G401 (cell line): ENCODE results near the gene ZNF584. TPM values are rescaled to one million over a fixed set of nuclear protein-coding genes. Genes with fewer than 3 reads are reported as not detected.
"Not testable (repeated sequence)": the region's sequence is repeated elsewhere in the genome, so short reads cannot be mapped to it uniquely, and the experiment has no call there.

Experiments
- DNase-seq: peaks from one replicate; pipeline ENCODE4 v3.0.0-alpha.2; 2015; ENCODE audit warnings: low spot score
- in situ Hi-C: cut with HindIII; loops from 2 replicates; pipeline ENCODE4 v1.10.0; 2016; ENCODE audit warnings: low sequenced_read_pairs, mixed read lengths
- total RNA-seq: library from RNA; depleted of rRNA; stranded (reverse); fragments of >200 nt; shearing (Covaris generic); gene quantifications from 2 replicates; pipeline ENCODE4 v1.2.3, GENCODE V29; 2014

The ZNF584 gene
- total RNA-seq, 1 experiment from 2014 or later = 25.8 TPM

GRCh38 chr19:58400916-58401839 lies 7.3 kb upstream of the ZNF584 start:
- DNase-seq = peak; percentile 100
- in situ Hi-C loops = no loop called here

- DNase-seq = no peak
- in situ Hi-C loops = no loop called here
These were observed 6.5 kb upstream of the ZNF584 start for GRCh38 chr19:58401840-58402421.

- DNase-seq, in situ Hi-C loops: not testable (repeated sequence)
These were observed 4.5 kb upstream of the ZNF584 start for GRCh38 chr19:58403920-58404478.

GRCh38 chr19:58406818-58407657 lies 1.4 kb upstream of the ZNF584 start:
- in situ Hi-C loops = no loop called here
- peak; percentile 28 for DNase-seq

GRCh38 chr19:58407658-58408151 lies 744 bp upstream of the ZNF584 start:
- in situ Hi-C loops = no loop called here

GRCh38 chr19:58409010-58409790 lies 751 bp downstream of the ZNF584 start:
- in situ Hi-C loops = no loop called here
- DNase-seq = peak; percentile 31

More at GRCh38 chr19:58407658-58408151, 744 bp upstream of the ZNF584 start:
- DNase-seq = peak; percentile 14

- in situ Hi-C loops = no loop called here
- DNase-seq = no peak
These were observed 8.2 kb downstream of the ZNF584 start for GRCh38 chr19:58416604-58417003.

- no peak for DNase-seq
- in situ Hi-C loops = no loop called here
These were observed 8.6 kb downstream of the ZNF584 start for GRCh38 chr19:58417071-58417470.

GRCh38 chr19:58428617-58429016 lies 20.2 kb downstream of the ZNF584 start:
- in situ Hi-C loops = no loop called here
- no peak for DNase-seq

GRCh38 chr19:58429745-58430144 lies 21.3 kb downstream of the ZNF584 start:
- in situ Hi-C loops = no loop called here
- no peak for DNase-seq

- no peak for DNase-seq
- in situ Hi-C loops = no loop called here
These were observed 25.8 kb downstream of the ZNF584 start for GRCh38 chr19:58434217-58434616.

- in situ Hi-C loops = no loop called here
- DNase-seq = peak; percentile 100
These were observed 31.4 kb downstream of the ZNF584 start, which contains the start of gene ZNF132 for GRCh38 chr19:58439576-58440554. TSS of gene ZNF132 (minus strand) at chr19:58440153. CDS start at chr19:58439821, 332 bp downstream.

- DNase-seq = no peak
- in situ Hi-C loops = no loop called here
These were observed 32.1 kb downstream of the ZNF584 start for GRCh38 chr19:58440556-58440955.

- in situ Hi-C loops, DNase-seq: not testable (repeated sequence)
These were observed 34.5 kb downstream of the ZNF584 start for GRCh38 chr19:58442986-58443385.

- DNase-seq, in situ Hi-C loops: not testable (repeated sequence)
These were observed 40.4 kb downstream of the ZNF584 start for GRCh38 chr19:58448860-58449259.

- in situ Hi-C loops, DNase-seq: not testable (repeated sequence)
These were observed 41.5 kb downstream of the ZNF584 start for GRCh38 chr19:58449980-58450379.

GRCh38 chr19:58450856-58451357 lies 42.5 kb downstream of the ZNF584 start:
- in situ Hi-C loops = no loop called here
- DNase-seq = no peak
